Stimulated activated CD4-positive, alpha-beta T cell treated with anti-CD3 and anti-CD28 coated beads, Interleukin-1b, Interleukin-23, amount 100 ng/mL, for 24 hours (primary cell): ENCODE measurements around the gene CDKAL1.
"Not testable (repeated sequence)": the region's sequence is repeated elsewhere in the genome, so short reads cannot be mapped to it uniquely, and the experiment has no call there.

Source experiments
- DNase-seq, 4 experiments: peaks; one replicate each; pipeline ENCODE4 v3.0.0-alpha.2; 2020; ENCODE audit warnings: low read depth in 4 of 4, low spot score in 1 of 4

The CDKAL1 gene

GRCh38 chr6:20732896-20733295, 198.6 kb downstream of the CDKAL1 start:
- no peak for DNase-seq

- no peak for DNase-seq
Observed at GRCh38 chr6:20737912-20738311, 203.7 kb downstream of the CDKAL1 start.

DNA sequence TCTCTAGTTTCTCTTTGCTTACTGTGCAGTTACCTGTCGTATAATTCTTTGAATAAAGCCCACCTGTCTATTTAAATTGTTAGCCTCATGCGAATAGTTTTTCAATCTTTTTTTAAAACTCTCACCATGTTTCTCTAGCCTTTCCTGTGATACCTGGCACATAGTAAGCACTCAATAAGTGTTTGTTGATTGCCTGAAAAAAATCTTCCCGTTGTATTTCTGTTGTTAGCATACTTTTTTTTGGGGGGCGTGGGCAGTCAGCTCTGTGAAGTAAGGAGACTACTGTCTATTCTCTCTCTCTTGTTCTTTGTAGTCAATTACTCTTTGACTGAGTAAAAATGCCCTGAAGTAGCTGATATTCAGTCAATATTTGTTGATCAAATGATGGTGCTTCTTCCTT, 205.8 kb downstream of the CDKAL1 start:
- DNase-seq = no peak

GRCh38 chr6:20740727-20741126, 206.5 kb downstream of the CDKAL1 start:
- no peak for DNase-seq

- DNase-seq = no peak
Observed at GRCh38 chr6:20741490-20741889, 207.2 kb downstream of the CDKAL1 start.

- no peak for DNase-seq
Observed at GRCh38 chr6:20744911-20745557, 210.8 kb downstream of the CDKAL1 start.

GRCh38 chr6:20746024-20746423, 211.8 kb downstream of the CDKAL1 start:
- DNase-seq = no peak

DNA sequence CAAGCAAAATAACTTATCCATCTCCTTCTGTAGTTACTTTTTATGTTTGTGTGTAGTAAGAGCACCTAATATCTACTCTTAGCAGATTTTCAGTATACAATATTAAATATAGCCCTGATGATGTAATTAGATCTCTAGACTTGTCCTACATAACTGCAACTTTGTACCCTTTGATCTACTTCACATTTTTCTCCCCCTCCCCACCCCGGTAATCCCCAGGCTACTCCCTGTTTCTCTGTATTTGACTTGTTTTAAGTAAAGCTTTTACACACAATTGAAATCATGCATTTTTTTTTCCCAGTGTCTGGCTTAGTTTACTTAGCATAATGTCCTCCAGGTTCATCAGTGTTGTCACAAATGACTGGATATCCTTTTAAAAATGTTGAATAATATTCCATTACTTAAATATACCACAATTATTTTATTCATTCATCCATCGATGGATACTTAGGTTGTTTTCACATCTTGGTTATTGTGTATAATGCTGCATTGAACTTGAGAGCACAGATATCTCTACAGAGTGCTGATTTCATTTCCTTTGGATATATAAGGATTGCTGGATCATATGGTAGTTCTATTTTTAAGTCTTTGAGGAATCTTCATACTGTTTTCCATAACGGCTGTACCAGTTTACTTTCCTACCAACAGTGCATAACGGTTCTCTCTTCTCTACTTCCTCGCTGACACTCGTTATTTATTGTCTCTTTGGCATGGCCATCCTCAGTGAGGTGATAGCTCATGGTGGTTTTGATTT, 212.7 kb downstream of the CDKAL1 start:
- DNase-seq = no peak

- DNase-seq = no peak
Observed at GRCh38 chr6:20747991-20748390, 213.7 kb downstream of the CDKAL1 start.

DNA sequence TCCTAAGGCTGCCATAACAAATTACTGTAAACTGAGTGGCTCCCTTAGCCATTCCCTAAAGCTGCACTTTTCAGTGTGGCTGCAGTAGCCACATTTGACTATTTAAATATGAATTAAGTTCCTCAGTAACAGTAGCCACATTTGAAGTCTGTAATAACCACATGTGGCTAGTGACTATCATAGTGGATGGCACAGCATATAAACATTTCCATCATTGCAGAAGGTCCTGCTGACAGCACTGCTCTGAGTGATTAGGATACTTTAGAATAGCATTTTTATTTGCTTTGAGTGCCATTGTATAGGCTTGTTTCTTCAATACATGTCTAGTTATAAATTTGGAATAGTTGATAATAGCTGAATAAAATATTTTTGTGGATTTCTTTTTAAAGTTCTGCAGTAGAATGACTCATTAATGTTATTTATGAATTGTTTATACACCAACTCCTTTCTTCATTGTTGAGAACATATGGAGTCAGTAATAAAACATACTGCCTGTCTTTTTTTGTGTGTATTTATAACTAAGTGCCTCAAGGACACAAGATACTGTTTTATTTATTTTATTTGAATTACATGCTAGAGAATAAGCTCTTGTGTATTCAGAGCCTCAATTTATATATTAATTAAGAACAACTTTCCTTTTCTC, 217.2 kb downstream of the CDKAL1 start:
- DNase-seq = no peak

DNA sequence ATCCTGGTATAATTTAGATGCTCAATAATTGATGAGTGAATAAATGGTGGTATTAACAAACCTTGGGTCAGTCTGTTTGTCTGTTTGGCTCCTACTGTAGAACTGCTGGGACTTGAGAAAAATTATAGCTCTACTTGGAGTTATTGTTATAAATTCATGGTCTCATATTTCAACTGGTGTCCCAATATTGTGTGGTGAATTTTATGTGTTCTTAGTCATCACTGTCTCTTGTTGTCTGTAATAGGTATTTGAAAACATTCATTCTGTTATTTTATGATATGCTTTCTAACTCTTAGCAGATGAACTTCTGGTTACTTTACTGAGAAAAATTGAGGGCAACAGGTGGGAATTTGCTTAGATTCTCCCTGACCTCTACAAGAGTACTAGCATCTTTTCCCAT, 221.4 kb downstream of the CDKAL1 start:
- DNase-seq = no peak

GRCh38 chr6:20756584-20757147, 222.4 kb downstream of the CDKAL1 start:
- DNase-seq = not testable (repeated sequence)

- no peak for DNase-seq
Observed at GRCh38 chr6:20757761-20758160, 223.5 kb downstream of the CDKAL1 start.

GRCh38 chr6:20763296-20763695, 229.0 kb downstream of the CDKAL1 start:
- no peak for DNase-seq

GRCh38 chr6:20769631-20770030, 235.4 kb downstream of the CDKAL1 start:
- no peak for DNase-seq

- DNase-seq = no peak
Observed at GRCh38 chr6:20770773-20771172, 236.5 kb downstream of the CDKAL1 start.

GRCh38 chr6:20771409-20771808, 237.2 kb downstream of the CDKAL1 start:
- no peak for DNase-seq

DNA sequence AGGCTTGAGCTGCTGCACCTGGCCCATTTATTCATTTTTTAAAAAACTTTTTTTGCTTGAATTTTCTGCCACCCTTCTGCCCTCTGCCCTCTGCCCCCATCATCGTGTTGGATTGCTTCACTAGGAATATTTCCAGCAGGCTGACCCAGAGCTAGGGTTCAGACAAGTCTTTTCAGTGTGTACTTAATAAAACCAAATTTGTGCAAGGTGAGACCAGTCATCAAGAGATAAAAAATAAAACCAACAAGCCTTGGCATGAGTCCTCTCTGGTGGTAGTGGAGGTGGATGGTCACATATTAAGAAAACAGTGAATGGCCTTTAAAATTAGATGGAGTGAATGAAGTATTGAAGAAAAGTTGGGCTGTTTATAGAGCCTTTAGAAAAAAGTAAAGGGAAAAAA, 239.6 kb downstream of the CDKAL1 start:
- no peak for DNase-seq

GRCh38 chr6:20775981-20776380, 241.7 kb downstream of the CDKAL1 start:
- DNase-seq = no peak

DNA sequence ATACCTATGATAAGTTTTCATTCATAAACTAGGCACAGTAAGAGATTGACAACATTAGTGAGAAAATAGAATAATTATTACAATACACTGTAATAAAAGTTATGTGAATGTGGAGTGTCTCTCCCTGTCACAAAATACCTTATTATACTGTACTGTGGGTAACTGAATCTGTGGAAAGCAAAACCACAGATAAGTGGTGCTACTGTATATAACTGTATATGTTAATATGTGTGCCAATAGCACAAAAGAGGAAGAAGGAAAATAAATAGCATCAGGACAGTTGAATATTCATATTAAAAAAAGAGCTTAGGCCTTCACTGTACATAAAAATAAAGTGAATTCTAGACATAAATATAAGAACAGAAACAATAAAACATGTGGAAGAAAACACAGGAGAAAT, 243.5 kb downstream of the CDKAL1 start:
- DNase-seq = no peak

DNA sequence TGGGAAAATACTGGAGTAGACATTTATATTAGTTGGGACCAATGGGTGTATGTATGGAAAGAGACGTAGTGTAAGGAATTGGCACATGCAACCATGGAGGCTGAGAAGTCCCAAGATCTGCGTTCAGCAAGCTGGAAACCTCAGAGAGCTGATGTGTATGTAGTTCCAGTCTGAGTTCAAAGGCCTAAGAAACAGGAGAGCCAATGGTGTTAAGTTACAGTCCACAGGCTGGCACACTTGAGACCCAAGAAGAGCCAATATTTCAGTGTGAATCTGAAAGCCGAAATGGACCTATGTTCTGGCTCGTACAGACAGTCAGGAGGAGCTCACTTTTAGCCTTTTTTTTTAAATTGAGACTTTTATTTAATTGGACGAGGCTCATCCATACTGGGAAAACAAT, 244.2 kb downstream of the CDKAL1 start:
- DNase-seq = no peak

DNA sequence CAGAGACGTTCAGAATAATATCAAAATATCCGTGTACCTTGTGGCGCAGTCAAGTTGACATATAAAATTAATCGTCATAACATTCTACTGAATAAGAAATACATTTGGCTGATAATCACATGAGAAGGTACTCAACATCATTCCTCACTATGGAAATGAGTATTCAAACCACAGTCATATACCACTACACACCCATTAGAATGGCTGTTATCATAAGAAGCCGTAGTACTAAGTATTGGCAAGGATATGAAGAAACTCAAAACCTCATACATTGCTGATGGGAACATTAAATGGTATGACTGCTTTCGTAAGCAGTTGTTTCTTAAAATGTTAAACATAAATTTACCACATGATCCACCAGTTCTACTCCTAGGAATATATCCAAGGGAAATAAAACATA, 244.7 kb downstream of the CDKAL1 start:
- no peak for DNase-seq
